Measurements from ENCODE around the gene NENF.

- TF ChIP-seq CTCF (IDR thresholded peaks at IDR 0.05), result no peak
- TF ChIP-seq POLR2A (IDR thresholded peaks at IDR 0.05), result no peak
Observed at GRCh38 chr1:212487286-212487685, 54.6 kb downstream of the NENF start.
